HL-60 (cell line): ENCODE data around the gene ERGIC3.

Experiments
- DNase-seq, 2 experiments: peaks; one replicate each; pipeline ENCODE4 v3.0.0-alpha.2; 2010 to 2020; ENCODE audit warnings: low read depth in 1 of 2, low spot score in 1 of 2
- H3K27ac ChIP-seq: fragments of 250-450 bp; sonication (Bioruptor Pico); replicated peaks from 2 replicates; pipeline ENCODE4 v1.5.1; 2020; ENCODE audit warnings: mild to moderate bottlenecking, moderate library complexity
- H3K27me3 ChIP-seq: fragments of 250-450 bp; sonication (Bioruptor Pico); 2 replicates; pipeline ENCODE4 v1.5.1; 2021; ENCODE audit warnings: mild to moderate bottlenecking, moderate library complexity; ENCODE audit not compliant: insufficient read depth, poor library complexity, severe bottlenecking
- H3K4me3 ChIP-seq: replicated peaks from 2 replicates; pipeline ENCODE4 v1.5.1; 2011; ENCODE audit warnings: mild to moderate bottlenecking, control low read depth, low read length; ENCODE audit not compliant: insufficient read depth
- CTCF ChIP-seq: IDR thresholded peaks from one replicate; pipeline ENCODE4 v1.5.1; 2011; ENCODE audit warnings: low read length, control low read depth, inconsistent platforms; ENCODE audit not compliant: insufficient read depth
- GABPA ChIP-seq: IDR thresholded peaks from 2 replicates; pipeline ENCODE4 v1.6.1; 2012; ENCODE audit warnings: low read depth
- POLR2AphosphoS5 ChIP-seq: IDR thresholded peaks from 2 replicates; pipeline ENCODE4 v1.6.1; 2012; ENCODE audit warnings: low read depth
- REST ChIP-seq: IDR thresholded peaks from 2 replicates; pipeline ENCODE4 v1.6.1; 2012; ENCODE audit warnings: low read depth; ENCODE audit not compliant: insufficient replicate concordance
- SPI1 ChIP-seq: IDR thresholded peaks from 2 replicates; pipeline ENCODE4 v1.6.1; 2012; ENCODE audit warnings: low read depth, mild to moderate bottlenecking, borderline replicate concordance

The ERGIC3 gene

GRCh38 chr20:35529552-35529951, 12.3 kb upstream of the ERGIC3 start, which contains the start of gene C20orf173:
Gene C20orf173, minus strand, starts transcription at chr20:35529652. Its CDS starts 279 bp downstream, at chr20:35529373.
- DNase-seq: no peak
- no peak within 1 kb of the TSS for H3K4me3 ChIP-seq
- no peak within 1 kb of the TSS for H3K27ac ChIP-seq
- no peak for TF ChIP-seq SPI1
- TF ChIP-seq REST: no peak
- TF ChIP-seq CTCF: no peak
- no peaks in the 10 kb centered on the region for H3K27me3 ChIP-seq

GRCh38 chr20:35539756-35540212, 2.1 kb upstream of the ERGIC3 start:
- no peak for DNase-seq
- H3K4me3 ChIP-seq: no peak overlapping the region
- TF ChIP-seq GABPA (no peak), CTCF (no peak), POLR2AphosphoS5 (no peak), SPI1 (no peak), REST (no peak)
- no peaks in the 10 kb centered on the region for H3K27me3 ChIP-seq
- H3K27ac ChIP-seq: no peak overlapping the region

GRCh38 chr20:35541118-35541782, 628 bp upstream of the ERGIC3 start:
- H3K27me3 ChIP-seq: no peaks in the 10 kb centered on the region
- no peak overlapping the region for H3K27ac ChIP-seq
- TF ChIP-seq REST: no peak
- no peak for TF ChIP-seq GABPA
- no peak for TF ChIP-seq POLR2AphosphoS5
- no peak for TF ChIP-seq SPI1
- no peak for TF ChIP-seq CTCF
- peak overlapping the region; percentile 97 for H3K4me3 ChIP-seq
- no peak for DNase-seq
